RWPE2 (cell line): ENCODE measurements around the gene CD276.

Experiments used
- ATAC-seq: fragments of 200-7000 bp; cut with Tn5 transposase; 3 replicates; pipeline ENCODE4 v1.9.1; 2021; ENCODE audit warnings: low read depth
- DNase-seq: peaks from one replicate; pipeline ENCODE4 v3.0.0-alpha.2; 2020; ENCODE audit warnings: low spot score
- H3K27ac ChIP-seq: fragments of 450-650 bp; 2 replicates; pipeline ENCODE4 v1.5.1; 2017; ENCODE audit warnings: mild to moderate bottlenecking; ENCODE audit not compliant: poor library complexity, severe bottlenecking
- H3K27me3 ChIP-seq: fragments of 250-450 bp; sonication (Bioruptor Pico); 2 replicates; pipeline ENCODE4 v1.5.1; 2021; ENCODE audit warnings: mild to moderate bottlenecking, moderate library complexity; ENCODE audit not compliant: insufficient read depth, poor library complexity, severe bottlenecking
- H3K36me3 ChIP-seq: fragments of 250-450 bp; sonication (Bioruptor Pico); 2 replicates; pipeline ENCODE4 v1.5.1; 2020; ENCODE audit warnings: low read depth, mild to moderate bottlenecking, moderate library complexity
- H3K4me1 ChIP-seq: fragments of 250-450 bp; sonication (Bioruptor Pico); 2 replicates; pipeline ENCODE4 v1.5.1; 2021; ENCODE audit warnings: mild to moderate bottlenecking, moderate library complexity; ENCODE audit not compliant: insufficient read depth, poor library complexity, severe bottlenecking
- H3K4me3 ChIP-seq: fragments of 250-450 bp; sonication (Bioruptor Pico); 2 replicates; pipeline ENCODE4 v1.5.1; 2021; ENCODE audit warnings: mild to moderate bottlenecking, moderate library complexity; ENCODE audit not compliant: severe bottlenecking
- H3K9me3 ChIP-seq: fragments of 250-450 bp; sonication (Bioruptor Pico); 2 replicates; pipeline ENCODE4 v1.5.1; 2021; ENCODE audit warnings: mild to moderate bottlenecking, moderate library complexity; ENCODE audit not compliant: severe bottlenecking
- TF ChIP-seq, protein P1 (sequence below): fragments of 450-650 bp; IDR thresholded peaks from one replicate; pipeline ENCODE4 v1.5.1; 2017; ENCODE audit warnings: mild to moderate bottlenecking, moderate library complexity; ENCODE audit not compliant: poor library complexity, severe bottlenecking

Gene CD276

DNA sequence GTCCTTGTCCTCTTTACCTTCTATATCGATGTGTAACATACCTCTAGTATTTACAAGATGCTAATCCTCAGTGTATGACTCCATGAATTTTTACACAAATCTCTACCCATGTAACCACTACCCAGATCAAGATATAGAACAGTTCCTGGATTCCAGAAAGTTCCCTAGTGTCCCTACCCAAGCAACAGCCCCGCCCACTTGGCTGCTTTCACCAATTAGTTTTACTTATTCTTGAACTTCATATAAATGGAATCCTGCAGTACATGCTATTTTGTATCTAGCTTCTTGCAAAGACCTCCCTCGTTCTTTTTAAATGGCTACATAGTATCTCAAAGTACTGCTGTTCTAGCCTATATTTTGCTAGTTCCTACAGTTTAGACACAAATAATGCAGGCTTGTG is 33.0 kb downstream of the CD276 start:
- ATAC-seq (no peak), DNase-seq (no peak)
- Histone ChIP-seq H3K4me3 (no peak overlapping the region), H3K9me3 (no peaks in the 10 kb centered on the region), H3K27ac (no peak overlapping the region), H3K4me1 (no peaks in the 10 kb centered on the region), H3K27me3 (no peaks in the 10 kb centered on the region), H3K36me3 (0 out of 2 replicates have a peak, but pooled peaks cover 5% of the 10 kb centered on the region)
- TF ChIP-seq, protein P1, sequence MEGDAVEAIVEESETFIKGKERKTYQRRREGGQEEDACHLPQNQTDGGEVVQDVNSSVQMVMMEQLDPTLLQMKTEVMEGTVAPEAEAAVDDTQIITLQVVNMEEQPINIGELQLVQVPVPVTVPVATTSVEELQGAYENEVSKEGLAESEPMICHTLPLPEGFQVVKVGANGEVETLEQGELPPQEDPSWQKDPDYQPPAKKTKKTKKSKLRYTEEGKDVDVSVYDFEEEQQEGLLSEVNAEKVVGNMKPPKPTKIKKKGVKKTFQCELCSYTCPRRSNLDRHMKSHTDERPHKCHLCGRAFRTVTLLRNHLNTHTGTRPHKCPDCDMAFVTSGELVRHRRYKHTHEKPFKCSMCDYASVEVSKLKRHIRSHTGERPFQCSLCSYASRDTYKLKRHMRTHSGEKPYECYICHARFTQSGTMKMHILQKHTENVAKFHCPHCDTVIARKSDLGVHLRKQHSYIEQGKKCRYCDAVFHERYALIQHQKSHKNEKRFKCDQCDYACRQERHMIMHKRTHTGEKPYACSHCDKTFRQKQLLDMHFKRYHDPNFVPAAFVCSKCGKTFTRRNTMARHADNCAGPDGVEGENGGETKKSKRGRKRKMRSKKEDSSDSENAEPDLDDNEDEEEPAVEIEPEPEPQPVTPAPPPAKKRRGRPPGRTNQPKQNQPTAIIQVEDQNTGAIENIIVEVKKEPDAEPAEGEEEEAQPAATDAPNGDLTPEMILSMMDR, result no peak

DNA sequence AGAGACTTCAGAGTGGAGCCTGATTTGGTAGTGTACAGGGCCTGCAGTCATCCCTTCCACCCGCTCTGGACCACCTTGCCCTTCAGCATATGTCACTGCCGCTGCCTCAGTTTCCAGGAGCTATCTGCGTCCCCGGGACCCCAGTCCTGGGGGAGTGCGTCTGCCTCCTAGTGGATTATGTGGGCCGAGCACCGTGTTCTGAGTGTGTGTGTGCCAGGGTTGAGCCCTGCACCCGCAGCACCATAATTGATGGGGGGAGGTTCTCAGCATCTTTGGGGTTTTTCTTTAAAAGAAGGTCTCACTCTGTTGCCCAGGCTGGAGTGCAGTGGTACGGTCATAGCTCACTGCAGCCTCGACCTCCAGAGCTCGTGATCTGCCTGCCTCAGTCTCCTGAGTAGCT is 33.6 kb downstream of the CD276 start:
- ATAC-seq (no peak), DNase-seq (no peak)
- TF ChIP-seq, protein P1, result no peak
- H3K4me1 ChIP-seq, result no peaks in the 10 kb centered on the region
- 0 out of 2 replicates have a peak, but pooled peaks cover 2% of the 10 kb centered on the region for H3K36me3 ChIP-seq
- no peak overlapping the region for H3K4me3 ChIP-seq
- H3K9me3 ChIP-seq, result no peaks in the 10 kb centered on the region
- H3K27ac ChIP-seq, result no peak overlapping the region
- H3K27me3 ChIP-seq, result no peaks in the 10 kb centered on the region

DNA sequence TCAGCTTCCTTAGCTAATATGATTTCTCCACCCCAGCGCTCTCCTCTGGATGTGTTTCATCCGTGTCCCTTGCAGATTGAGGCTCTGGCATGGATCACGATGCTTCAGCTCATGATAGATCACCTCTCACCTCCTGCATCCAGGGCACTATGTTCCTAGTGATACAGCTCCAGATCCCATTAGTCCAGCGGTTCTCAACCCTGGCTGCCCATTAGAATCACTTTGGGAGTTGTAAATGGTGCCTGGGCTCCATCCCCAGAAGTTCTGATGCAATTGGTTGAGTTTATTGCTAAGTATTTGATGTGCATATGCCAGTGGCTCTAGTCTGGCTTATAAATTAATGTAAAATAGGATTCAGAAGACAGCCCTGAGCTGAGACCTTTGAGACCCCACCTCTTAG is 34.5 kb downstream of the CD276 start:
- no peaks in the 10 kb centered on the region for H3K27me3 ChIP-seq
- no peak for ATAC-seq
- H3K27ac ChIP-seq, result no peak overlapping the region

DNA sequence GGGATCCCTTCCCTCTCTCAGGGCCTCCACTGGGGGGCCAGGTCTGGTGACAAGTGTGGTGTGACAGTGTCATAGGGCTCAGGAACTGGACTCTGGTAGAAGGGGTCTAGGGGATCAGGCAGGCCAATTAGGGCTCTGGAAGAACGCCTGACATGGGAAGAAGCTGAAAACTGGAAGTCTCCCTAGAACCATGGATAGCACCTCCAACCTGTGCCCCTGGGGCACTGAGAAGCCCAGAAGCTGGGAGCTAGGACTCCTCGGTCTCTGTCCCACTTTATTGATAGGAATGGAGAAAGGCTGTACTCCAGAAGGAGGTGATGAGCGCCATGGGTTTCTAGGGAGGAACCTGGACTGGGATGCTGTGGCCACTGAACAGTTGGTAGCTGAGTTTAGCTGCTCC is 38.2 kb downstream of the CD276 start:
- Histone ChIP-seq H3K4me1 (no peaks in the 10 kb centered on the region), H3K9me3 (no peaks in the 10 kb centered on the region), H3K27me3 (no peaks in the 10 kb centered on the region), H3K27ac (no peak overlapping the region), H3K36me3 (no peaks in the 10 kb centered on the region), H3K4me3 (no peak overlapping the region)
- DNase-seq (no peak), ATAC-seq (no peak)
- TF ChIP-seq, protein P1, result no peak

More for the DNA sequence above, 34.5 kb downstream of the CD276 start:
- H3K4me1 ChIP-seq, result no peaks in the 10 kb centered on the region
- no peak for DNase-seq
- H3K36me3 ChIP-seq, result no peaks in the 10 kb centered on the region
- H3K4me3 ChIP-seq, result no peak overlapping the region
- TF ChIP-seq, protein P1, result no peak
- no peaks in the 10 kb centered on the region for H3K9me3 ChIP-seq

DNA sequence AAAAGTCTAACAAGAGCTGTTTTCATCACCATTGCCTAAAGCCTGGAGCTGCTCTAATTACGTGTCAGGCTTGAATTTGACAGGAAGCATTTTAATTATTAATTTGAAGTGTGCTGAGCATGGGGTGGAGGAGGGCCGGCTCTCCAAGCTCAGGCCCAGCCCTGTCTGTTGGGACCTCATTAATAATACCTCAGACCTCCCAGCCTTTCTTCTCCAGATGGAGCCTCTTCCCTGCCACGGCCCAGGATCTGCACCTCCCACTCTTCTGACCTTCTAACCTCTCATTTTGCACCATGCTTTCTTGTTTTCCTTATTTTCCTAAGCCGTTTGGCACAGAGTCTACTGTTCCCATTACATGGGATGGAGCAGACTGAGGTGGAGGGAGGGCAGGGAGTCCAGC is 39.0 kb downstream of the CD276 start:
- Histone ChIP-seq H3K4me1 (no peaks in the 10 kb centered on the region), H3K4me3 (no peak overlapping the region), H3K36me3 (no peaks in the 10 kb centered on the region), H3K9me3 (no peaks in the 10 kb centered on the region), H3K27me3 (no peaks in the 10 kb centered on the region), H3K27ac (no peak overlapping the region)
- TF ChIP-seq, protein P1, result no peak
- ATAC-seq (no peak), DNase-seq (no peak)
